H1 (cell line): ENCODE data around the gene YOD1. TPM values are rescaled to one million over a fixed set of nuclear protein-coding genes. Genes with fewer than 3 reads are reported as not detected.

Source experiments
- CTCF ChIA-PET: fragments of 300-600 bp; sonication (Branson Sonifier 250); formaldehyde crosslinking; loops from one replicate; lab custom pipeline; 2021; ENCODE audit not compliant: partially characterized antibody; lab: Charles Lee
- POLR2A ChIA-PET: fragments of 300-600 bp; sonication (Branson Sonifier 250); formaldehyde crosslinking; loops from one replicate; lab custom pipeline; 2021; ENCODE audit warnings: inconsistent platforms; ENCODE audit not compliant: partially characterized antibody; lab: Charles Lee
- DNase-seq, 2 experiments: peaks; one replicate each; pipeline versions ENCODE4 v3.0.0 to v3.0.0-alpha.2; 2010 to 2022; ENCODE audit warnings: low spot score in 2 of 2, low read depth in 1 of 2, mixed read lengths in 1 of 2
- FAIRE-seq: peaks from 2 replicates; lab custom pipeline; 2011; peaks lifted over from hg19 to GRCh38; lab: Jason Lieb, UNC
- H2AFZ ChIP-seq: 2 replicates; pipeline ENCODE4 v1.8.1; 2012; ENCODE audit warnings: low read length, inconsistent platforms
- H2AK5ac ChIP-seq: 2 replicates; pipeline ENCODE4 v1.6.1; 2013; ENCODE audit warnings: low read depth, low read length
- H2BK120ac ChIP-seq: replicated peaks from 2 replicates; pipeline ENCODE3; 2013; ENCODE audit warnings: low read depth, low read length, inconsistent platforms
- H2BK12ac ChIP-seq: 2 replicates; pipeline ENCODE4 v1.6.1; 2013; ENCODE audit warnings: low read depth, low read length
- H2BK15ac ChIP-seq: 2 replicates; pipeline ENCODE4 v1.6.1; 2013; ENCODE audit warnings: low read length
- H2BK20ac ChIP-seq: 2 replicates; pipeline ENCODE4 v1.6.1; 2013; ENCODE audit warnings: low read length
- H2BK5ac ChIP-seq: 2 replicates; pipeline ENCODE4 v1.6.1; 2013; ENCODE audit warnings: low read depth, low read length
- H3K14ac ChIP-seq: 2 replicates; pipeline ENCODE4 v1.6.1; 2013; ENCODE audit warnings: inconsistent platforms; ENCODE audit not compliant: insufficient read length
- H3K18ac ChIP-seq: 2 replicates; pipeline ENCODE4 v1.6.1; 2013; ENCODE audit warnings: low read length; ENCODE audit errors: extremely low read depth
- H3K23ac ChIP-seq: 2 replicates; pipeline ENCODE4 v1.6.1; 2013; ENCODE audit warnings: inconsistent platforms; ENCODE audit not compliant: insufficient read length
- H3K23me2 ChIP-seq: 2 replicates; pipeline ENCODE4 v1.6.1; 2013; ENCODE audit warnings: low read depth, low read length
- H3K27ac ChIP-seq: 2 replicates; pipeline ENCODE4 v1.6.1; 2011; ENCODE audit warnings: low read depth, low read length, inconsistent platforms
- H3K27me3 ChIP-seq, 4 experiments: replicated peaks in 1 of 4; 1 replicate in 1 of 4; 2 replicates in 3 of 4; pipeline versions ENCODE4 v1.6.1 to v1.8.1; 2011 to 2013; ENCODE audit warnings: low read length in 3 of 4, mild to moderate bottlenecking in 3 of 4, inconsistent platforms in 2 of 4, mixed read lengths in 2 of 4, moderate library complexity in 1 of 4; ENCODE audit not compliant: control insufficient read depth in 3 of 4, insufficient read depth in 3 of 4; ENCODE audit errors: extremely low read depth in 1 of 4
- H3K36me3 ChIP-seq, 4 experiments: 2 replicates each; pipeline versions ENCODE4 v1.6.1 to v1.8.1; 2011 to 2013; ENCODE audit warnings: mild to moderate bottlenecking in 4 of 4, low read length in 3 of 4, moderate library complexity in 2 of 4, control low read depth in 1 of 4, inconsistent platforms in 1 of 4; ENCODE audit not compliant: insufficient read depth in 4 of 4, control insufficient read depth in 2 of 4
- H3K4ac ChIP-seq: replicated peaks from 2 replicates; pipeline ENCODE3; 2013; ENCODE audit warnings: low read length, low read depth, mixed read lengths, inconsistent platforms; ENCODE audit not compliant: insufficient read length
- H3K4me1 ChIP-seq, 4 experiments: replicated peaks in 1 of 4; 1 replicate in 1 of 4; 2 replicates in 3 of 4; pipeline versions ENCODE4 v1.6.1 to v1.8.1; 2011 to 2013; ENCODE audit warnings: low read length in 3 of 4, inconsistent platforms in 2 of 4, mixed read lengths in 1 of 4; ENCODE audit not compliant: insufficient read depth in 4 of 4, control insufficient read depth in 3 of 4
- H3K4me2 ChIP-seq, 2 experiments: 2 replicates each; pipeline versions ENCODE4 v1.6.1 to v1.8.1; 2011 to 2013; ENCODE audit warnings: low read depth in 2 of 2, low read length in 2 of 2, control low read depth in 1 of 2, inconsistent platforms in 1 of 2, mild to moderate bottlenecking in 1 of 2; ENCODE audit not compliant: insufficient read depth in 1 of 2
- H3K4me3 ChIP-seq, 4 experiments: fragments of 200-600, 300-600 bp in 1 of 4; sonication (generic), shearing (Covaris generic), sonication (Bioruptor Twin) in 1 of 4; 2 replicates each; pipeline versions ENCODE4 v1.5.1 to v1.8.1; 2011 to 2016; ENCODE audit warnings: low read length in 4 of 4, low read depth in 3 of 4, control low read depth in 2 of 4, inconsistent platforms in 2 of 4, mild to moderate bottlenecking in 2 of 4, mixed read lengths in 1 of 4, moderate library complexity in 1 of 4; ENCODE audit not compliant: insufficient read depth in 2 of 4; ENCODE audit errors: extremely low read depth in 1 of 4
- H3K56ac ChIP-seq: replicated peaks from 2 replicates; pipeline ENCODE3; 2013; ENCODE audit warnings: low read depth, mild to moderate bottlenecking, mixed read lengths, low read length, inconsistent platforms; ENCODE audit not compliant: insufficient read length
- H3K79me1 ChIP-seq: 2 replicates; pipeline ENCODE4 v1.6.1; 2013; ENCODE audit warnings: low read depth, low read length, control low read depth
- H3K79me2 ChIP-seq, 2 experiments: 2 replicates each; pipeline versions ENCODE4 v1.6.1 to v1.8.1; 2012 to 2013; ENCODE audit warnings: low read length in 2 of 2, mild to moderate bottlenecking in 2 of 2, inconsistent platforms in 1 of 2; ENCODE audit not compliant: insufficient read depth in 2 of 2, control insufficient read depth in 1 of 2
- H3K9ac ChIP-seq, 4 experiments: replicated peaks in 1 of 4; 1 replicate in 1 of 4; 2 replicates in 3 of 4; pipeline versions ENCODE4 v1.6.1 to v1.8.1; 2011 to 2013; ENCODE audit warnings: low read depth in 3 of 4, low read length in 3 of 4, control low read depth in 2 of 4, mild to moderate bottlenecking in 2 of 4, moderate library complexity in 2 of 4, inconsistent platforms in 1 of 4; ENCODE audit errors: extremely low read depth in 1 of 4
- H3K9me3 ChIP-seq, 2 experiments: 2 replicates each; pipeline versions ENCODE4 v1.6.1 to v1.8.1; 2012 to 2013; ENCODE audit warnings: mild to moderate bottlenecking in 2 of 2, moderate library complexity in 2 of 2, control low read depth in 1 of 2, inconsistent platforms in 1 of 2, low read depth in 1 of 2, low read length in 1 of 2, mixed read lengths in 1 of 2; ENCODE audit not compliant: insufficient read depth in 2 of 2
- H4K20me1 ChIP-seq, 2 experiments: replicated peaks in 1 of 2; 2 replicates each; pipeline versions ENCODE3 to v1.8.1; 2011 to 2013; ENCODE audit warnings: inconsistent platforms in 2 of 2, low read length in 2 of 2, mild to moderate bottlenecking in 1 of 2; ENCODE audit not compliant: insufficient read depth in 2 of 2, control insufficient read depth in 1 of 2
- H4K5ac ChIP-seq: 2 replicates; pipeline ENCODE4 v1.6.1; 2013; ENCODE audit warnings: low read length, low read depth, mixed read lengths, inconsistent platforms; ENCODE audit not compliant: insufficient read length
- H4K8ac ChIP-seq: 2 replicates; pipeline ENCODE4 v1.8.0; 2013; ENCODE audit warnings: mild to moderate bottlenecking, moderate library complexity, low read length, inconsistent platforms; ENCODE audit not compliant: insufficient read depth; ENCODE audit errors: extremely low read depth
- H4K91ac ChIP-seq: replicated peaks from 2 replicates; pipeline ENCODE3; 2013; ENCODE audit warnings: low read length, mixed read lengths, inconsistent platforms; ENCODE audit not compliant: insufficient read length
- CBX5 ChIP-seq: fragments of 300-800, 300-1000 bp; sonication (generic); IDR thresholded peaks from 2 replicates; pipeline ENCODE4 v1.7.1; 2016; ENCODE audit warnings: antibody characterized with exemption, low read length, low read depth
- EP300 ChIP-seq, 2 experiments: IDR thresholded peaks; 1 replicate in 1 of 2; 2 replicates in 1 of 2; pipeline ENCODE4 v1.6.1; 2011 to 2012; ENCODE audit warnings: low read depth in 2 of 2, low read length in 2 of 2, mild to moderate bottlenecking in 2 of 2, borderline replicate concordance in 1 of 2, inconsistent platforms in 1 of 2, moderate library complexity in 1 of 2
- FOSL1 ChIP-seq: IDR thresholded peaks from 2 replicates; pipeline ENCODE4 v1.6.1; 2011; ENCODE audit warnings: mild to moderate bottlenecking, low read depth, low read length, moderate library complexity; ENCODE audit not compliant: insufficient read depth
- JUN ChIP-seq: IDR thresholded peaks from 2 replicates; pipeline ENCODE4 v1.6.1; 2011; ENCODE audit warnings: low read depth, mild to moderate bottlenecking, improper control_type of control experiment, low read length
- NRF1 ChIP-seq: IDR thresholded peaks from 2 replicates; pipeline ENCODE4 v1.6.1; 2011; ENCODE audit warnings: mild to moderate bottlenecking, low read depth, low read length, improper control_type of control experiment
- POLR2A ChIP-seq, 2 experiments: IDR thresholded peaks; 1 replicate in 1 of 2; 2 replicates in 1 of 2; pipeline ENCODE4 v1.6.1; 2011; ENCODE audit warnings: low read depth in 2 of 2, low read length in 2 of 2, mild to moderate bottlenecking in 2 of 2; ENCODE audit errors: control extremely low read depth in 1 of 2
- POLR2AphosphoS5 ChIP-seq: IDR thresholded peaks from 2 replicates; pipeline ENCODE4 v1.6.1; 2011; ENCODE audit warnings: low read depth, low read length
- POU5F1 ChIP-seq: IDR thresholded peaks from 2 replicates; pipeline ENCODE4 v1.6.1; 2011; ENCODE audit warnings: low read depth, mild to moderate bottlenecking, low read length, moderate library complexity
- RNF2 ChIP-seq: fragments of 200-900, 300-1000 bp; sonication (generic); IDR thresholded peaks from 2 replicates; pipeline ENCODE4 v1.7.1; 2016; ENCODE audit warnings: borderline replicate concordance, low read depth, mild to moderate bottlenecking, antibody characterized with exemption, low read length; ENCODE audit not compliant: poor library complexity, severe bottlenecking; ENCODE audit errors: missing control alignments
- WGBS, 2 experiments: shearing (Covaris generic) in 1 of 2; methylation state at CpG; one replicate each; pipeline versions ENCODE4 v1.1.6 to v1.1.7; 2013 to 2015; ENCODE audit warnings: low lambda C conversion rate in 2 of 2, mixed read lengths in 2 of 2, inconsistent platforms in 1 of 2, low coverage in 1 of 2, missing lambda C conversion rate in 1 of 2; ENCODE audit not compliant: insufficient replicate concordance in 2 of 2, insufficient coverage in 1 of 2, insufficient read length in 1 of 2; ENCODE audit errors: extremely low coverage in 1 of 2, missing lambda C conversion rate in 1 of 2; 5-methylcytosine and 5-hydroxymethylcytosine counted together
- polyA plus RNA-seq, 7 experiments: library from polyadenylated mRNA; depleted of rRNA in 3 of 7; stranded (reverse) in 5 of 7; unstranded in 2 of 7; fragments of >200 nt in 5 of 7; fragments of 200-250 nt in 2 of 7; gene quantifications; 1 replicate in 5 of 7; 2 replicates in 1 of 7; 4 replicates in 1 of 7; pipeline versions ENCODE4 v1.2.1 to v1.2.3, GENCODE V29; 2011 to 2013; ENCODE audit warnings: missing spikeins in 2 of 7, mixed read lengths in 2 of 7
- total RNA-seq: library from RNA; stranded (reverse); fragmentation: NEBNext Ultra II Directional; extraction: Animal tissue kit (Norgen Biotek cat#: 25700); gene quantifications from 2 replicates; pipeline ENCODE4 v1.2.1, GENCODE V29; 2021
- TF ChIP-seq, protein P1 (sequence below): IDR thresholded peaks from 2 replicates; pipeline ENCODE4 v1.6.1; 2012; ENCODE audit warnings: low read length, inconsistent platforms

Gene YOD1
- total and polyA plus RNA-seq, 2 of the 8 experiments (the other 6 are each of a cell fraction or from before 2014, with no cell fraction given), result 1.9 to 11.8 TPM

GRCh38 chr1:207056673-207057072 lies 5.7 kb upstream of the YOD1 start:
- POLR2A ChIA-PET, result interaction anchor here (2.8 kb wide), 1 partner anchor 25 kb away, joined by 9 read pairs; the partner anchor contains the start of gene C1orf116
- no peak overlapping the region for H2BK120ac ChIP-seq
- no peaks in the 10 kb centered on the region for H3K79me2 ChIP-seq
- TF ChIP-seq POLR2A (IDR thresholded peaks at IDR 0.05; ENCODE audit: control extremely low read depth in 1 of 2, low read depth in 2 of 2, low read length in 2 of 2), result no peak
- TF ChIP-seq FOSL1, result no peak
- TF ChIP-seq POLR2AphosphoS5, result no peak
- TF ChIP-seq RNF2, result no peak
- no peak for TF ChIP-seq POU5F1
- TF ChIP-seq NRF1, result no peak
- TF ChIP-seq CBX5, result no peak
- TF ChIP-seq, protein P1, sequence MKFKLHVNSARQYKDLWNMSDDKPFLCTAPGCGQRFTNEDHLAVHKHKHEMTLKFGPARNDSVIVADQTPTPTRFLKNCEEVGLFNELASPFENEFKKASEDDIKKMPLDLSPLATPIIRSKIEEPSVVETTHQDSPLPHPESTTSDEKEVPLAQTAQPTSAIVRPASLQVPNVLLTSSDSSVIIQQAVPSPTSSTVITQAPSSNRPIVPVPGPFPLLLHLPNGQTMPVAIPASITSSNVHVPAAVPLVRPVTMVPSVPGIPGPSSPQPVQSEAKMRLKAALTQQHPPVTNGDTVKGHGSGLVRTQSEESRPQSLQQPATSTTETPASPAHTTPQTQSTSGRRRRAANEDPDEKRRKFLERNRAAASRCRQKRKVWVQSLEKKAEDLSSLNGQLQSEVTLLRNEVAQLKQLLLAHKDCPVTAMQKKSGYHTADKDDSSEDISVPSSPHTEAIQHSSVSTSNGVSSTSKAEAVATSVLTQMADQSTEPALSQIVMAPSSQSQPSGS, result no peak
- TF ChIP-seq EP300 (IDR thresholded peaks at IDR 0.05; ENCODE audit: borderline replicate concordance in 1 of 2, low read depth in 2 of 2, low read length in 2 of 2), result no peak
- TF ChIP-seq JUN, result no peak

More at GRCh38 chr1:207056673-207057072, 5.7 kb upstream of the YOD1 start:
- Histone ChIP-seq H2AK5ac (no peak overlapping the region), H3K9ac (no peak overlapping the region), H4K8ac (no peak overlapping the region), H2AFZ (no peak overlapping the region), H3K23me2 (peaks cover 5% of the 10 kb centered on the region; the same call in 1 of the 2 replicates), H2BK20ac (no peak overlapping the region), H3K27ac (no peak overlapping the region), H4K5ac (no peak overlapping the region), H3K4me3 (no peak overlapping the region), H3K36me3 (peaks cover 0 to 5% (median 0%) of the 10 kb centered on the region in 4 experiments; a peak in 2 of 8 replicates), H3K18ac (no peak overlapping the region), H2BK12ac (no peak overlapping the region), H4K20me1 (no peaks in the 10 kb centered on the region), H3K9me3 (no peaks in the 10 kb centered on the region), H3K4ac (no peak overlapping the region), H3K56ac (no peak overlapping the region), H3K23ac (no peak overlapping the region), H3K79me1 (no peaks in the 10 kb centered on the region), H3K14ac (no peak overlapping the region), H3K4me2 (no peak overlapping the region), H3K4me1 (peaks cover 0 to 3% (median 1%) of the 10 kb centered on the region in 4 experiments; a peak in 3 of 7 replicates), H4K91ac (no peak overlapping the region), H2BK5ac (no peak overlapping the region), H2BK15ac (no peak overlapping the region), H3K27me3 (no peaks in the 10 kb centered on the region)
- WGBS, 2 experiments, result 88% methylated on average over 6 of the region's 6 CpGs; no CpG with 5 or more reads in 1 of the 2 experiments
- CTCF ChIA-PET, result interaction anchor here (0.6 to 2.7 kb wide), 6 partner anchors 11 to 1260 kb away, joined by 3 to 12 read pairs (median 4); no protein-coding TSS in a partner anchor
- FAIRE-seq, result no peak
- DNase-seq, result no peak
